ENCODE data around the gene GBGT1. TPM values are rescaled to one million over a fixed set of nuclear protein-coding genes. Genes with fewer than 3 reads are reported as not detected.

GBGT1 gene
- total and polyA plus RNA-seq, 2 of the 4 experiments (the other 2 are of a cell fraction) = 1.8 to 3.2 TPM

DNA sequence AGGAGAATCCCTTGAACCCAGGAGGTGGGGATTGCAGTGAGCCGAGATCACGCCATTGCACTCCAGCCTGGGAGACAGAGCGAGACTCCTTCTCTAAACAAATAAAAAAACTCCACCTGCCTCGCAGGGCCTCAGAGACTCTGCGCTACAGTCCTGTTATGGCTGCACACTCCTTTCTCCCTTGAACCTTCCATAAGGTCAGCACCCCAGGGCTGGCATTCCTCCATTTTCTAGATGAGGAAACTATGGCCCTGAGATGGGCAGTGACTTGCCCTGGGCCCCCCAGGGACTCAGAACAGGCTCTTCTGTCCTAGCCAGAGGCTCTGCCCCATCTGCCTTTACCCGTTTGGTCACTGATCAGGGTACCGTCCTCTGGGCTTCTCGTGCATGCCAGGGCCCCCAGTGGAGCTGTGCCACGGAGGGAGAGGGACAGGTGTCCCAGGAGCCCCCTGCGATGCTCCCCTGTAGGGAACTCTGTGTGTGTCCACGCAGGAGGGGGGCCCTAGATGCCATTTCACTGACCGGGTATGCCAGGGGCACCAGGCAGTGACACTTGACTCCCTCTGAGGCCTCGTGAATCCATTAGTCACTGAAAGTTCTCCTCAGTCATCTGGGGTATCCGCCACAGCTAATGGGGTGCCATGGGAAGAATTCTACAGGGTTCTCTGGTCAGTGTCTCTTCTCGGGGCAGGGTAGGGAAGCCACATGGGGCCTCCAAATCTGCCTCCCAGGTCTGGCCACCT is 58.8 kb downstream of the GBGT1 start:
- H3K79me1 ChIP-seq (ENCODE audit: low read depth in 1 of 2, low read length in 2 of 2) = no peaks in the 10 kb centered on the region; a peak in 1 of 4 replicates
- H3K4ac ChIP-seq (ENCODE audit: low read depth, low read length) = no peak overlapping the region
- no peak overlapping the region for H2AFZ ChIP-seq (replicated peaks; ENCODE audit: low read length, poor library complexity)
- no peak overlapping the region for H3K4me2 ChIP-seq (ENCODE audit: low read depth, low read length)
- H3K9me3 ChIP-seq (ENCODE audit: control insufficient read depth, insufficient read depth, low read length) = no peaks in the 10 kb centered on the region
- ChIA-PET POLR2A (ENCODE audit: unreplicated experiment) (no interaction called here), CTCF (no interaction called here)
- BruUV-seq (replicated peaks) = no TSS peak
- H3K36me3 ChIP-seq (ENCODE audit: control insufficient read depth, insufficient read depth, low read length) = peaks cover 70% of the 10 kb centered on the region
- H3K9me1 ChIP-seq (ENCODE audit: insufficient read depth, low read length) = no peaks in the 10 kb centered on the region
- H3K56ac ChIP-seq (ENCODE audit: extremely low read depth, insufficient read depth, low read length) = no peak overlapping the region
- intact Hi-C loops (cut with micrococcal nuclease) = no loop called here
- H3K27ac ChIP-seq (ENCODE audit: insufficient read depth, low read length) = no peak overlapping the region
- no peak overlapping the region for H4K91ac ChIP-seq (ENCODE audit: insufficient read depth, low read depth, low read length)
- no peak overlapping the region for H2BK120ac ChIP-seq (ENCODE audit: low read depth, low read length)
- H2BK20ac ChIP-seq (ENCODE audit: low read depth, low read length) = no peak overlapping the region
- H3K23ac ChIP-seq (ENCODE audit: low read depth, low read length) = no peak overlapping the region
- dilution Hi-C loops (cut with HindIII; ENCODE audit: low sequenced_read_pairs, unreplicated experiment) = no loop called here
- ATAC-seq (ENCODE audit: low read depth) (no peak), DNase-seq (no peak)
- H3K4me1 ChIP-seq (ENCODE audit: control insufficient read depth, insufficient read depth, low read length) = no peaks in the 10 kb centered on the region
- WGBS, 2 experiments (ENCODE audit: extremely low coverage in 2 of 2, insufficient read length in 1 of 2) = 92% methylated on average over 5 of the region's 15 CpGs; no CpG with 5 or more reads in 1 of the 2 experiments
- TF ChIP-seq CHD1 (IDR thresholded peaks at IDR 0.05; ENCODE audit: low read depth, low read length) (no peak), NFE2L2 (IDR thresholded peaks at IDR 0.05; ENCODE audit: low read depth, low read length) (no peak), MAFK (IDR thresholded peaks at IDR 0.05; ENCODE audit: low read depth, low read length) (no peak), RCOR1 (IDR thresholded peaks at IDR 0.05; ENCODE audit: insufficient replicate concordance, low read length) (no peak), MAZ (IDR thresholded peaks at IDR 0.05; ENCODE audit: borderline replicate concordance, low read depth, low read length) (no peak), POLR2A (IDR thresholded peaks at IDR 0.05; ENCODE audit: low read depth, low read length) (no peak), MXI1 (IDR thresholded peaks at IDR 0.05; ENCODE audit: borderline replicate concordance, low read depth, low read length) (no peak), FOS (IDR thresholded peaks at IDR 0.05; ENCODE audit: low read depth, low read length) (no peak), RFX5 (IDR thresholded peaks at IDR 0.05; ENCODE audit: low read depth, low read length) (no peak), SMC3 (IDR thresholded peaks at IDR 0.05; ENCODE audit: low read depth, low read length) (no peak)
- TF ChIP-seq, protein P1, sequence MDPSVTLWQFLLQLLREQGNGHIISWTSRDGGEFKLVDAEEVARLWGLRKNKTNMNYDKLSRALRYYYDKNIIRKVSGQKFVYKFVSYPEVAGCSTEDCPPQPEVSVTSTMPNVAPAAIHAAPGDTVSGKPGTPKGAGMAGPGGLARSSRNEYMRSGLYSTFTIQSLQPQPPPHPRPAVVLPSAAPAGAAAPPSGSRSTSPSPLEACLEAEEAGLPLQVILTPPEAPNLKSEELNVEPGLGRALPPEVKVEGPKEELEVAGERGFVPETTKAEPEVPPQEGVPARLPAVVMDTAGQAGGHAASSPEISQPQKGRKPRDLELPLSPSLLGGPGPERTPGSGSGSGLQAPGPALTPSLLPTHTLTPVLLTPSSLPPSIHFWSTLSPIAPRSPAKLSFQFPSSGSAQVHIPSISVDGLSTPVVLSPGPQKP (IDR thresholded peaks at IDR 0.05; ENCODE audit: borderline replicate concordance, low read depth, low read length) = no peak
- TF ChIP-seq, protein P2, sequence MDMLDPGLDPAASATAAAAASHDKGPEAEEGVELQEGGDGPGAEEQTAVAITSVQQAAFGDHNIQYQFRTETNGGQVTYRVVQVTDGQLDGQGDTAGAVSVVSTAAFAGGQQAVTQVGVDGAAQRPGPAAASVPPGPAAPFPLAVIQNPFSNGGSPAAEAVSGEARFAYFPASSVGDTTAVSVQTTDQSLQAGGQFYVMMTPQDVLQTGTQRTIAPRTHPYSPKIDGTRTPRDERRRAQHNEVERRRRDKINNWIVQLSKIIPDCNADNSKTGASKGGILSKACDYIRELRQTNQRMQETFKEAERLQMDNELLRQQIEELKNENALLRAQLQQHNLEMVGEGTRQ (IDR thresholded peaks at IDR 0.05; ENCODE audit: low read depth, low read length) = no peak
- TF ChIP-seq, protein P3, sequence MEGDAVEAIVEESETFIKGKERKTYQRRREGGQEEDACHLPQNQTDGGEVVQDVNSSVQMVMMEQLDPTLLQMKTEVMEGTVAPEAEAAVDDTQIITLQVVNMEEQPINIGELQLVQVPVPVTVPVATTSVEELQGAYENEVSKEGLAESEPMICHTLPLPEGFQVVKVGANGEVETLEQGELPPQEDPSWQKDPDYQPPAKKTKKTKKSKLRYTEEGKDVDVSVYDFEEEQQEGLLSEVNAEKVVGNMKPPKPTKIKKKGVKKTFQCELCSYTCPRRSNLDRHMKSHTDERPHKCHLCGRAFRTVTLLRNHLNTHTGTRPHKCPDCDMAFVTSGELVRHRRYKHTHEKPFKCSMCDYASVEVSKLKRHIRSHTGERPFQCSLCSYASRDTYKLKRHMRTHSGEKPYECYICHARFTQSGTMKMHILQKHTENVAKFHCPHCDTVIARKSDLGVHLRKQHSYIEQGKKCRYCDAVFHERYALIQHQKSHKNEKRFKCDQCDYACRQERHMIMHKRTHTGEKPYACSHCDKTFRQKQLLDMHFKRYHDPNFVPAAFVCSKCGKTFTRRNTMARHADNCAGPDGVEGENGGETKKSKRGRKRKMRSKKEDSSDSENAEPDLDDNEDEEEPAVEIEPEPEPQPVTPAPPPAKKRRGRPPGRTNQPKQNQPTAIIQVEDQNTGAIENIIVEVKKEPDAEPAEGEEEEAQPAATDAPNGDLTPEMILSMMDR (conservative IDR thresholded peaks at IDR 0.05; ENCODE audit: low read depth, low read length) = no peak
- H2BK5ac ChIP-seq (ENCODE audit: low read depth, low read length, poor library complexity, severe bottlenecking) = no peak overlapping the region
- in situ Hi-C loops (cut with MboI; ENCODE audit: low sequenced_read_pairs) = loop anchor here (5.0 kb wide), 1 partner anchor 42 kb away; no protein-coding TSS in a partner anchor
- H3K18ac ChIP-seq (ENCODE audit: low read depth, low read length) = no peak overlapping the region
- H3K14ac ChIP-seq (replicated peaks; ENCODE audit: low read depth, low read length) = no peak overlapping the region
- H3K9ac ChIP-seq (ENCODE audit: low read depth, low read length) = no peak overlapping the region
- H4K8ac ChIP-seq (ENCODE audit: low read depth in 2 of 2, low read length in 2 of 2) = no peak overlapping the region
- H2AK5ac ChIP-seq (ENCODE audit: low read depth, low read length) = no peak overlapping the region
- H2AK9ac ChIP-seq (replicated peaks; ENCODE audit: low read depth, low read length, poor library complexity) = no peak overlapping the region
- H4K20me1 ChIP-seq (ENCODE audit: insufficient read depth, low read length) = peaks cover 9% of the 10 kb centered on the region; the same call in 1 of the 2 replicates
- H4K5ac ChIP-seq (ENCODE audit: low read depth, low read length) = no peak overlapping the region
- no peak overlapping the region for H2BK15ac ChIP-seq (ENCODE audit: low read depth, low read length)
- H3K4me3 ChIP-seq (ENCODE audit: insufficient read depth, low read depth, low read length) = no peak overlapping the region
- H3K27me3 ChIP-seq (ENCODE audit: control insufficient read depth, insufficient read depth, low read length) = no peaks in the 10 kb centered on the region
